ENCODE data around the gene DNM1L. TPM values are rescaled to one million over a fixed set of nuclear protein-coding genes. Genes with fewer than 3 reads are reported as not detected.
A peak's percentile ranks its signal among the peaks of the same experiment; 100 is the strongest.

Gene DNM1L
- total RNA-seq, 1 experiment from 2014 or later: 79.8 TPM

- Histone ChIP-seq H3K4me1 (ENCODE audit: insufficient read depth, low read length) (no peaks in the 10 kb centered on the region), H4K91ac (ENCODE audit: insufficient read length, low read depth, low read length) (no peak overlapping the region), H3K4ac (ENCODE audit: low read depth, low read length) (no peak overlapping the region), H2AFZ (ENCODE audit: low read length) (no peak overlapping the region), H2BK120ac (ENCODE audit: low read depth, low read length, poor library complexity, severe bottlenecking) (no peak overlapping the region), H2AK5ac (ENCODE audit: insufficient read length, low read length) (no peak overlapping the region), H3K9ac (ENCODE audit: extremely low read depth, insufficient read length, low read length) (no peak overlapping the region), H4K5ac (ENCODE audit: insufficient read length, low read depth, low read length) (no peak overlapping the region), H3K23ac (ENCODE audit: insufficient read length, low read depth, low read length) (no peak overlapping the region), H3K18ac (ENCODE audit: insufficient read length, low read depth, low read length) (no peak overlapping the region), H3K23me2 (ENCODE audit: insufficient read length, low read depth, low read length, poor library complexity, severe bottlenecking) (no peaks in the 10 kb centered on the region), H4K8ac (replicated peaks; ENCODE audit: insufficient read length, low read depth, low read length) (no peak overlapping the region), H2BK12ac (ENCODE audit: insufficient read length, low read depth, low read length) (no peak overlapping the region), H3K27me3 (ENCODE audit: insufficient read depth, low read length) (no peaks in the 10 kb centered on the region), H2BK15ac (ENCODE audit: low read depth, low read length) (no peak overlapping the region), H2BK5ac (ENCODE audit: insufficient read length, low read length) (no peak overlapping the region), H3K79me2 (ENCODE audit: insufficient read depth, low read length) (no peaks in the 10 kb centered on the region), H3T11ph (ENCODE audit: low read length) (no peak overlapping the region), H4K20me1 (ENCODE audit: control insufficient read depth, insufficient read depth, insufficient read length) (no peaks in the 10 kb centered on the region), H3K9me3 (ENCODE audit: control insufficient read depth, low read depth, low read length) (no peaks in the 10 kb centered on the region), H3K79me1 (ENCODE audit: insufficient read depth, low read depth, low read length, poor library complexity, severe bottlenecking) (no peaks in the 10 kb centered on the region), H3K14ac (ENCODE audit: insufficient read depth, low read length) (no peak overlapping the region), H2BK20ac (ENCODE audit: low read depth, low read length, poor library complexity, severe bottlenecking) (no peak overlapping the region), H3K27ac (ENCODE audit: insufficient read length, low read depth, low read length) (no peak overlapping the region), H3K4me2 (ENCODE audit: insufficient read depth, insufficient read length, low read length) (no peak overlapping the region), H3K56ac (ENCODE audit: insufficient read length, low read depth, low read length) (no peak overlapping the region)
- no CpG with 5 or more reads among the region's 3 CpGs for WGBS (ENCODE audit: extremely low coverage, insufficient read length, low lambda C conversion rate)
- peaks cover 21 to 22% of the 10 kb centered on the region in 2 experiments for H3K4me1 Mint-ChIP-seq
- H3K9me3 Mint-ChIP-seq: no peaks in the 10 kb centered on the region
- no peaks in the 10 kb centered on the region for H3K27me3 Mint-ChIP-seq (ENCODE audit: low read depth)
- no peak overlapping the region for H3K4me3 Mint-ChIP-seq
- H3K36me3 Mint-ChIP-seq (ENCODE audit: insufficient read depth in 1 of 3, low read depth in 3 of 3): peaks cover 14 to 64% (median 62%) of the 10 kb centered on the region in 3 experiments; a peak in 6 of 7 replicates
- no peak for DNase-seq
- TF ChIP-seq, protein P1, sequence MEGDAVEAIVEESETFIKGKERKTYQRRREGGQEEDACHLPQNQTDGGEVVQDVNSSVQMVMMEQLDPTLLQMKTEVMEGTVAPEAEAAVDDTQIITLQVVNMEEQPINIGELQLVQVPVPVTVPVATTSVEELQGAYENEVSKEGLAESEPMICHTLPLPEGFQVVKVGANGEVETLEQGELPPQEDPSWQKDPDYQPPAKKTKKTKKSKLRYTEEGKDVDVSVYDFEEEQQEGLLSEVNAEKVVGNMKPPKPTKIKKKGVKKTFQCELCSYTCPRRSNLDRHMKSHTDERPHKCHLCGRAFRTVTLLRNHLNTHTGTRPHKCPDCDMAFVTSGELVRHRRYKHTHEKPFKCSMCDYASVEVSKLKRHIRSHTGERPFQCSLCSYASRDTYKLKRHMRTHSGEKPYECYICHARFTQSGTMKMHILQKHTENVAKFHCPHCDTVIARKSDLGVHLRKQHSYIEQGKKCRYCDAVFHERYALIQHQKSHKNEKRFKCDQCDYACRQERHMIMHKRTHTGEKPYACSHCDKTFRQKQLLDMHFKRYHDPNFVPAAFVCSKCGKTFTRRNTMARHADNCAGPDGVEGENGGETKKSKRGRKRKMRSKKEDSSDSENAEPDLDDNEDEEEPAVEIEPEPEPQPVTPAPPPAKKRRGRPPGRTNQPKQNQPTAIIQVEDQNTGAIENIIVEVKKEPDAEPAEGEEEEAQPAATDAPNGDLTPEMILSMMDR (conservative IDR thresholded peaks at IDR 0.05): no peak
- H3K27ac Mint-ChIP-seq: peak overlapping the region in 1 of 3 experiments; percentile 84; a peak in 2 of 7 replicates
Measured at GRCh38 chr12:32736445-32736844, 57.3 kb downstream of the DNM1L start.

Measured in H9 (cell line).